K562 (cell line): ENCODE data around the gene MUC22. TPM values are rescaled to one million over a fixed set of nuclear protein-coding genes. Genes with fewer than 3 reads are reported as not detected.

Source experiments
- ATAC-seq: fragments of 200-7000 bp; cut with Tn5 transposase; 3 replicates; pipeline ENCODE4 v1.9.1; 2020; ENCODE audit warnings: moderate library complexity
- BruUV-seq: library from RNA; stranded (reverse); fragments of 400-500 nt; replicated peaks from 2 replicates; lab custom pipeline; 2021; lab: Mats Ljungman, UMichigan
- CTCF ChIA-PET: fragments of 300-600 bp; formaldehyde crosslinking; extraction: SDS; loops from one replicate; lab custom pipeline; 2021; ENCODE audit warnings: low intra/inter-chr PET ratio; lab: Yijun Ruan, JAX
- POLR2A ChIA-PET: fragments of 300-600, 350-650 bp; sonication (Branson Sonifier 250); formaldehyde crosslinking; extraction: SDS; loops from one replicate; lab custom pipeline; 2021; ENCODE audit warnings: antibody characterized with exemption, inconsistent platforms; lab: Yijun Ruan, JAX
- DNase-seq, 4 experiments: peaks; one replicate each; pipeline versions ENCODE4 v3.0.0 to v3.0.0-alpha.2; 2011 to 2018; ENCODE audit warnings: low spot score in 3 of 4, mixed read lengths in 3 of 4; ENCODE audit errors: extremely low read depth in 1 of 4
- FAIRE-seq: peaks from 2 replicates; lab custom pipeline; 2011; peaks lifted over from hg19 to GRCh38; lab: Jason Lieb, UNC
- H2AFZ ChIP-seq: 2 replicates; pipeline ENCODE4 v1.6.0; 2011; ENCODE audit warnings: low read depth, low read length, control low read depth, inconsistent platforms
- H3K27ac ChIP-seq: fragments of 200-600 bp; 3 replicates; pipeline ENCODE4 v1.8.0; 2011; ENCODE audit warnings: low read depth, mild to moderate bottlenecking, control low read depth, inconsistent platforms, low read length, moderate library complexity, mixed read lengths; ENCODE audit errors: extremely low read depth
- H3K27me3 ChIP-seq, 2 experiments: fragments of 300-600 bp in 1 of 2; 2 replicates in 1 of 2; 3 replicates in 1 of 2; pipeline versions ENCODE4 v1.6.0 to v1.8.0; 2011; ENCODE audit warnings: inconsistent platforms in 2 of 2, low read length in 2 of 2, mild to moderate bottlenecking in 1 of 2, mixed read lengths in 1 of 2, moderate library complexity in 1 of 2; ENCODE audit not compliant: control insufficient read depth in 2 of 2, insufficient read depth in 2 of 2
- H3K36me3 ChIP-seq: fragments of 300-600 bp; 3 replicates; pipeline ENCODE4 v1.8.0; 2011; ENCODE audit warnings: mild to moderate bottlenecking, low read length, inconsistent platforms; ENCODE audit not compliant: control insufficient read depth, insufficient read depth
- H3K4me1 ChIP-seq, 2 experiments: fragments of 200-600 bp in 1 of 2; replicated peaks in 1 of 2; 2 replicates in 1 of 2; 3 replicates in 1 of 2; pipeline versions ENCODE4 v1.5.1 to v1.8.0; 2011; ENCODE audit warnings: inconsistent platforms in 2 of 2, low read length in 2 of 2, mild to moderate bottlenecking in 1 of 2, mixed read lengths in 1 of 2, moderate library complexity in 1 of 2; ENCODE audit not compliant: control insufficient read depth in 2 of 2, insufficient read depth in 2 of 2
- H3K4me2 ChIP-seq: 2 replicates; pipeline ENCODE4 v1.6.1; 2011; ENCODE audit warnings: low read length, control low read depth, inconsistent platforms, mixed read lengths; ENCODE audit not compliant: insufficient read depth
- H3K4me3 ChIP-seq: fragments of 200-600 bp; sonication (generic), shearing (Covaris generic); 2 replicates; pipeline ENCODE4 v1.5.1; 2016; ENCODE audit warnings: control low read depth, inconsistent platforms
- H3K79me2 ChIP-seq: fragments of 200-600 bp; 3 replicates; pipeline ENCODE4 v1.8.0; 2011; ENCODE audit warnings: low read length, inconsistent platforms; ENCODE audit not compliant: control insufficient read depth, insufficient read depth
- H3K9ac ChIP-seq, 2 experiments: 2 replicates each; pipeline versions ENCODE4 v1.6.0 to v1.6.1; 2011; ENCODE audit warnings: low read depth in 2 of 2, low read length in 2 of 2, control low read depth in 1 of 2, inconsistent platforms in 1 of 2, mild to moderate bottlenecking in 1 of 2, mixed read lengths in 1 of 2; ENCODE audit not compliant: insufficient read depth in 1 of 2
- H3K9me1 ChIP-seq: one replicate; pipeline ENCODE4 v1.6.0; 2011; ENCODE audit warnings: inconsistent platforms, mild to moderate bottlenecking, low read length, moderate library complexity; ENCODE audit not compliant: control insufficient read depth, insufficient read depth
- H3K9me3 ChIP-seq: replicated peaks from 2 replicates; pipeline ENCODE4 v1.5.1; 2011; ENCODE audit warnings: low read depth, low read length, inconsistent platforms; ENCODE audit not compliant: control insufficient read depth, insufficient read depth
- H4K20me1 ChIP-seq: replicated peaks from 2 replicates; pipeline ENCODE4 v1.6.1; 2011; ENCODE audit warnings: low read length, inconsistent platforms, mixed read lengths; ENCODE audit not compliant: control insufficient read depth, insufficient read depth
- BRD9 ChIP-seq: fragments of 450-650 bp; IDR thresholded peaks from 2 replicates; pipeline ENCODE4 v1.6.1; 2018; ENCODE audit warnings: low read depth; ENCODE audit not compliant: partially characterized antibody
- CHAMP1 ChIP-seq: fragments of 450-650 bp; IDR thresholded peaks from 2 replicates; pipeline ENCODE4 v1.6.1; 2016; ENCODE audit warnings: mild to moderate bottlenecking
- GMEB1 ChIP-seq: fragments of 250-450 bp; sonication (Bioruptor Pico); IDR thresholded peaks from 2 replicates; pipeline ENCODE4 v1.4.0; 2020; ENCODE audit warnings: mild to moderate bottlenecking
- IRF1 ChIP-seq: sonication (generic); formaldehyde crosslinking; IDR thresholded peaks from 2 replicates; pipeline ENCODE4 v1.8.0; 2022; ENCODE audit warnings: missing genetic modification reagents, mild to moderate bottlenecking, borderline replicate concordance
- KLF16 ChIP-seq: IDR thresholded peaks from 2 replicates; pipeline ENCODE4 v1.6.1; 2016; ENCODE audit warnings: antibody characterized with exemption
- SAP30 ChIP-seq: fragments of 200-600 bp; sonication (generic); IDR thresholded peaks from 2 replicates; pipeline ENCODE4 v1.6.1; 2012; ENCODE audit warnings: borderline replicate concordance, low read depth, mild to moderate bottlenecking, moderate library complexity, low read length, control low read depth, inconsistent platforms; ENCODE audit not compliant: insufficient read depth, poor library complexity, severe bottlenecking
- TCFL5 ChIP-seq: fragments of 250-450 bp; sonication (Bioruptor Pico); conservative IDR thresholded peaks from 2 replicates; pipeline ENCODE4 v1.6.1; 2021; ENCODE audit warnings: mild to moderate bottlenecking, moderate library complexity, matching md5 sums
- TRIM25 ChIP-seq: fragments of 450-650 bp; IDR thresholded peaks from 2 replicates; pipeline ENCODE4 v1.7.0; 2016; ENCODE audit warnings: borderline replicate concordance
- ZFP1 ChIP-seq: fragments of 450-650 bp; formaldehyde crosslinking; IDR thresholded peaks from 2 replicates; pipeline ENCODE4 v1.4.0; 2020; ENCODE audit warnings: mild to moderate bottlenecking, mixed read lengths
- ZNF518B ChIP-seq: fragments of 250-450 bp; sonication (Bioruptor Pico); IDR thresholded peaks from 2 replicates; pipeline ENCODE4 v1.5.0; 2021; ENCODE audit warnings: mild to moderate bottlenecking, moderate library complexity
- ZNF830 ChIP-seq: fragments of 250-450 bp; sonication (Bioruptor Pico); IDR thresholded peaks from 2 replicates; pipeline ENCODE4 v1.5.0; 2021; ENCODE audit warnings: mild to moderate bottlenecking
- WGBS: fragments of 100-300 bp; shearing (Covaris generic); methylation state at CpG from one replicate; pipeline ENCODE4 v1.1.6; 2016; ENCODE audit warnings: low coverage, mixed read lengths; ENCODE audit not compliant: insufficient coverage; ENCODE audit errors: missing lambda C conversion rate; 5-methylcytosine and 5-hydroxymethylcytosine counted together
- in situ Hi-C: fragments of 300-500 bp; cut with MboI; formaldehyde crosslinking; loops from 4 replicates; pipeline ENCODE4 v1.15.0; 2018; ENCODE audit warnings: inconsistent platforms, mixed read lengths
- intact Hi-C: fragments of 100-400 bp; cut with micrococcal nuclease; formaldehyde crosslinking; loops from 2 replicates; pipeline ENCODE4 v1.14.2; 2022
- polyA plus RNA-seq, 8 experiments: library from polyadenylated mRNA; depleted of rRNA in 4 of 8; stranded (reverse) in 5 of 8; unstranded in 3 of 8; fragments of >200 nt; fragmentation: Nextera tagmentation in 2 of 8; fragmentation: Illumina TruSeq in 1 of 8; extraction: Ambion mirVana in 2 of 8; extraction: Trizol in 1 of 8; gene quantifications; 2 replicates each; pipeline versions ENCODE4 v1.2.1 to v1.2.3, GENCODE V29; 2011 to 2014; ENCODE audit warnings: inconsistent platforms in 1 of 8, missing spikeins in 1 of 8
- total RNA-seq, 7 experiments: library from RNA; depleted of rRNA in 6 of 7; stranded (reverse); fragments of >200 nt in 6 of 7; fragmentation: Illumina TruSeq in 2 of 7; extraction: Trizol in 2 of 7; gene quantifications; 2 replicates each; pipeline versions ENCODE4 v1.2.1 to v1.2.3, GENCODE V29; 2011 to 2021; ENCODE audit warnings: low replicate concordance in 1 of 7

MUC22 gene
- total and polyA plus RNA-seq, 9 of the 15 experiments (the other 6 are each of a cell fraction or from before 2014, with no cell fraction given), result 0.01 to 0.03 TPM; not detected in 7

GRCh38 chr6:31075528-31075927, 65.3 kb downstream of the MUC22 start:
- ChIA-PET POLR2A (interaction anchor here (1.1 kb wide), 1 partner anchor 8 kb away, joined by 4 read pairs; no protein-coding TSS in a partner anchor), CTCF (no interaction called here)
- DNase-seq, result no peak
- Histone ChIP-seq H3K4me3 (no peak overlapping the region), H2AFZ (no peak overlapping the region), H3K27me3 (no peaks in the 10 kb centered on the region), H4K20me1 (no peaks in the 10 kb centered on the region), H3K9ac (no peak overlapping the region), H3K36me3 (no peaks in the 10 kb centered on the region), H3K9me3 (no peaks in the 10 kb centered on the region), H3K4me2 (no peak overlapping the region), H3K9me1 (no peaks in the 10 kb centered on the region), H3K79me2 (no peaks in the 10 kb centered on the region), H3K4me1 (peaks cover 0 to 7% of the 10 kb centered on the region in 2 experiments; a peak in 3 of 5 replicates), H3K27ac (no peak overlapping the region)
- ATAC-seq, result no peak
- intact Hi-C loops (no loop called here), in situ Hi-C loops (loop anchor here (5.0 kb wide), 3 partner anchors 158 to 333 kb away; partner anchors contain the start of genes FLOT1 and IER3)
- no TSS peak for BruUV-seq
- 23% methylated on average over 1 of the region's 1 CpG for whole genome bisulfite sequencing
- no peak for FAIRE-seq
- TF ChIP-seq BRD9 (no peak), ZFP1 (CRISPR knock-in tag) (no peak), CHAMP1 (no peak), TCFL5 (CRISPR knock-in tag) (no peak), ZNF518B (CRISPR knock-in tag) (no peak), SAP30 (no peak), GMEB1 (CRISPR knock-in tag) (no peak), KLF16 (no peak), IRF1 (no peak), ZNF830 (CRISPR knock-in tag) (no peak), TRIM25 (no peak)
